GM12872 (cell line): ENCODE measurements around the gene RGL3.
A peak's percentile ranks its signal among the peaks of the same experiment; 100 is the strongest.

Source experiments
- TF ChIP-seq, protein P1 (sequence below): IDR thresholded peaks from 3 replicates; pipeline ENCODE4 v1.5.1; 2011; ENCODE audit warnings: low read depth, mild to moderate bottlenecking, low read length, moderate library complexity; ENCODE audit not compliant: insufficient read depth

Gene RGL3

GRCh38 chr19:11418549-11419506, at the start of gene RGL3:
Gene RGL3 (minus strand): TSS chr19:11419314. CDS start chr19:11419278, 36 bp downstream.
- TF ChIP-seq, protein P1, sequence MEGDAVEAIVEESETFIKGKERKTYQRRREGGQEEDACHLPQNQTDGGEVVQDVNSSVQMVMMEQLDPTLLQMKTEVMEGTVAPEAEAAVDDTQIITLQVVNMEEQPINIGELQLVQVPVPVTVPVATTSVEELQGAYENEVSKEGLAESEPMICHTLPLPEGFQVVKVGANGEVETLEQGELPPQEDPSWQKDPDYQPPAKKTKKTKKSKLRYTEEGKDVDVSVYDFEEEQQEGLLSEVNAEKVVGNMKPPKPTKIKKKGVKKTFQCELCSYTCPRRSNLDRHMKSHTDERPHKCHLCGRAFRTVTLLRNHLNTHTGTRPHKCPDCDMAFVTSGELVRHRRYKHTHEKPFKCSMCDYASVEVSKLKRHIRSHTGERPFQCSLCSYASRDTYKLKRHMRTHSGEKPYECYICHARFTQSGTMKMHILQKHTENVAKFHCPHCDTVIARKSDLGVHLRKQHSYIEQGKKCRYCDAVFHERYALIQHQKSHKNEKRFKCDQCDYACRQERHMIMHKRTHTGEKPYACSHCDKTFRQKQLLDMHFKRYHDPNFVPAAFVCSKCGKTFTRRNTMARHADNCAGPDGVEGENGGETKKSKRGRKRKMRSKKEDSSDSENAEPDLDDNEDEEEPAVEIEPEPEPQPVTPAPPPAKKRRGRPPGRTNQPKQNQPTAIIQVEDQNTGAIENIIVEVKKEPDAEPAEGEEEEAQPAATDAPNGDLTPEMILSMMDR, result no peak

DNA sequence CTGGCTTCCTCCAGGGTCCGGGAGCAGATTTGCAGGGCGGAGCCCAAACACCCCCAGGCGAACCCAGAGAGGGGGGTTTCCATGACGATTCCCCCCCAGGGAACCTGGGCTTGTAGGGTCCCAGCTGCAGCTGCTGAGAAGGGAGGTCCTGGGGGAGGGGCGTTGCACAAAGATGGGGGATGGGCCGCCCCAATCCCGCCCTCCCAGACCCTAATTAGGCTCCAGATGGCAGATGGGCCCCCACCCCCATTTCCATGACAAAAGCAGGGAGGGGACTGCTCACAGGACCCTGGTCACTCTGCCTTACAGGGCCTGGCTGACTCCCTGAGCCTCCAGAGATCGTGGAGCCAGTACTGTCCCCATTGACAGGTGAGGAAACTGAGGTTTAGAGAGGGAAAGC, 46.5 kb upstream of the RGL3 start:
- TF ChIP-seq, protein P1, result no peak

DNA sequence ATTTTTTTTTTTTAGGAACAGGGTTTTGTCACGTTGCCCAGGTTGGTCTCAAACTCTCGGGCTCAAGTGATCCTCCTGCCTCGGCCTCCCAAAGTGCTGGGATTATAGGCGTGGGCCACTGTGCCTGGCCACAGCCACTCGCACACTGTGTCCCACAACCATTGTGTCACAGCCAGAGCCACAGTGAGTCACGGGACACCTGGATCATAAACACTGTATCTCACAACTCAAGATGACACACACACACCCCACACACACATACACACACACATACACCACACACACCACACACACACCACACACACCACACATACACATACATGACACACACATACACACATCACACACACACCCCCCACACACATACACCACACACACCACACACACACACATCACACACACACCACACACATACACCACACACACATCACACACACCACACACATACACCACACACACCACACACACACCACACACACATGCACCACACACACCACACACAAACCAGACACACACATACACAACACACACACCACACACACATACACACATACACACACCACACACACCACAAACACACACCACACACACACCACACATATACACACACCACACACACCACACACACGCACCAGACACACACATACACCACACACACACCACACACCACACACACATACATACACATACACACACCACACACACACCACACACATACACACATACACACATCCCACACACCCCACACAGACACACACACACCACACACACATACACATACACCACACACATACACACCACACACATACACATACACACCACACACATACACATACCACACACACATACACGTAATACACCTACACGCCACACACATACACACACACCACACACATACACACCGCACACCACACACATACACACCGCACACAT, 45.5 kb upstream of the RGL3 start:
- TF ChIP-seq, protein P1, result no peak

DNA sequence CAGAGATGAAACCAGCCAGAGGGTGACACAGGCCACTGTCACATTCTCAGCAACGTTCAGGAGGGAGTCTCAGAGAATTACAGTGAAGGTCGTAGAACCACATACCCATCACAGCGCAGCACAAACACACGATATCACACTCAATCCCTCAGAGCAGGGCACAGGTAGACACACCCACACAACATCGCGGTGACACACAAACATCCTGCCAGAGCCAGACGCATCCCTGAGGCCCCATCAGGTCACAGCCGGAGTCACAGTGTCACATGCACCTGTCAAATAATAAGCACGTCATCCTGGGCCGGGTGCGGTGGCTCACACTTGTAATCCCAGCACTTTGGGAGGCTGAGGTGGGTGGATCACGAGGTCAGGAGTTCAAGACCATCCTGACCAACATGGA, 44.3 kb upstream of the RGL3 start:
- TF ChIP-seq, protein P1, result no peak

DNA sequence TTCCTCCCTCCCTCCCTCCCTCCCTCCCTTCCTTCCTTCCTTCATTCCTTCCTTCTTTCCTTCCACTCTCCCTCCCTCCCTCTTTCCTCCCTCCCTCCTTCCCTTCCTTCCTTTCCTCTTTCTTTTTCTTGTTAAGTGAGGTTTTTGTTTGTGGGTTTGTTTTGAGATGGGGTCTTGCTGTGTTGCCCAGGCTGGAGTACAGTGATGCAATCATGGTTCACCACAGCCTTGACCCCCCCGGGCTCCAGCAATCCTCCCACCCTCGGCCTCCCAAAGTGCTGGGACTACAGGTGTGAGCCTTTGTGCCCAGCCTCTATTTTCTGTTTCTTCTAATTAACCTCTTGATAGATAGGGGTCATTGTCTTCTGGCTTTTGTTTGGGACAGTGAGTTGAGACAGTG, 42.3 kb upstream of the RGL3 start:
- TF ChIP-seq, protein P1, result no peak

DNA sequence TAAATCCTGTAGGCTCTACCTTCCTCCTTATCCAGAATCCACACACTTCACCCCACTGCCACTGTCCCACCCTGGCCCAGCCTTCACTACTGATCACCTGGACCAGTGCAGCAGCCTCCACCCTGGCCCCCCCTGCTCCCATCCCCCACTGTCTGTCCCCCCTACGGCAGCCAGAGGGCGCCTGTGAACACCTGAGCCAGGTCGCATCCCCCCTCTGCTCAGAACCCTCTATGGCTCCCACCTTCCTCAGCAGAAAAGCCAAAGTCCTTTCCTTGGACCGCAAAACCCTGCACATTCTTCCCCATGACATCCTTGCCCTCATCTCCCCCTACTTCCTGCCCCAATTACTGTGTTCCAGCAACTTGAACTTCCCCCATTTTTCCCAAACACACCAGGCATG, 41.1 kb upstream of the RGL3 start:
- TF ChIP-seq, protein P1, result peak; percentile 41; the same call in 2 of the 3 replicates

- TF ChIP-seq, protein P1, result no peak
These were observed 39.3 kb upstream of the RGL3 start for GRCh38 chr19:11458236-11458900.
